ENCODE data around the gene COX6B2.

GRCh38 chr19:55339105-55339888, 15.2 kb downstream of the COX6B2 start, which contains the start of gene KMT5C:
- TF ChIP-seq POLR2A (IDR thresholded peaks at IDR 0.05) (peak; percentile 91), CTCF (IDR thresholded peaks at IDR 0.05) (peak in 3 of 4 experiments; percentile 14 to 90 (median 71))

Measured in prostate gland (tissue), 2 donors.